Neural progenitor cell (in vitro differentiated cells): Measurements from ENCODE around the gene AZGP1. TPM values are rescaled to one million over a fixed set of nuclear protein-coding genes. Genes with fewer than 3 reads are reported as not detected.

Source experiments
- DNase-seq: peaks from one replicate; pipeline ENCODE4 v3.0.0-alpha.2; 2016; ENCODE audit warnings: low spot score
- H2AFZ ChIP-seq: fragments of 200-600 bp; sonication (generic); replicated peaks from 2 replicates; pipeline ENCODE4 v1.6.1; 2016; ENCODE audit warnings: antibody characterized with exemption
- H3F3A ChIP-seq: fragments of 200-600 bp; sonication (generic); 2 replicates; pipeline ENCODE4 v1.6.1; 2016; ENCODE audit warnings: antibody characterized with exemption, low read depth
- H3K27ac ChIP-seq: fragments of 200-600 bp; sonication (generic); 2 replicates; pipeline ENCODE4 v1.5.1; 2016; ENCODE audit warnings: mild to moderate bottlenecking
- H3K27me3 ChIP-seq: fragments of 200-600 bp; sonication (generic); 2 replicates; pipeline ENCODE4 v1.6.1; 2016; ENCODE audit warnings: mild to moderate bottlenecking, moderate library complexity
- H3K36me3 ChIP-seq: fragments of 200-600 bp; sonication (generic); 2 replicates; pipeline ENCODE4 v1.5.1; 2016
- H3K4me1 ChIP-seq: fragments of 200-600 bp; sonication (generic); 2 replicates; pipeline ENCODE4 v1.6.1; 2016; ENCODE audit warnings: mixed run types
- H3K4me2 ChIP-seq: fragments of 200-600 bp; sonication (generic); 2 replicates; pipeline ENCODE4 v1.6.1; 2016
- H3K4me3 ChIP-seq: fragments of 200-600 bp; sonication (generic); 2 replicates; pipeline ENCODE4 v1.5.1; 2016
- H3K79me2 ChIP-seq: fragments of 200-600 bp; sonication (generic); 2 replicates; pipeline ENCODE4 v1.6.1; 2016; ENCODE audit warnings: low read depth
- H3K9ac ChIP-seq: fragments of 200-600 bp; sonication (generic); 2 replicates; pipeline ENCODE4 v1.6.1; 2016
- H3K9me3 ChIP-seq: fragments of 200-600 bp; sonication (generic); 2 replicates; pipeline ENCODE4 v1.5.1; 2016; ENCODE audit warnings: low read depth
- H4K20me1 ChIP-seq: fragments of 200-600 bp; sonication (generic); 2 replicates; pipeline ENCODE4 v1.6.1; 2016; ENCODE audit warnings: low read depth
- H3K27ac Mint-ChIP-seq: 3 replicates; pipeline ENCODE4 v1.8.0; 2021; ENCODE audit warnings: mixed read lengths
- H3K27me3 Mint-ChIP-seq: 2 replicates; pipeline ENCODE4 v1.8.0; 2022; ENCODE audit warnings: low read depth, mild to moderate bottlenecking, inconsistent platforms, moderate library complexity, mixed read lengths; ENCODE audit not compliant: insufficient read depth
- H3K36me3 Mint-ChIP-seq: 3 replicates; pipeline ENCODE4 v1.8.0; 2021; ENCODE audit warnings: mixed read lengths
- H3K4me1 Mint-ChIP-seq: 3 replicates; pipeline ENCODE4 v1.8.0; 2021; ENCODE audit warnings: mixed read lengths
- H3K4me3 Mint-ChIP-seq: 3 replicates; pipeline ENCODE4 v1.8.0; 2021; ENCODE audit warnings: mild to moderate bottlenecking, moderate library complexity, mixed read lengths
- H3K9me3 Mint-ChIP-seq: 3 replicates; pipeline ENCODE4 v1.8.0; 2020; ENCODE audit warnings: mixed read lengths
- EZH2 ChIP-seq: fragments of 200-600 bp; sonication (generic); IDR thresholded peaks from 2 replicates; pipeline ENCODE4 v1.6.1; 2017; ENCODE audit warnings: antibody characterized with exemption, mild to moderate bottlenecking, moderate library complexity
- EZH2phosphoT487 ChIP-seq: fragments of 200-600 bp; sonication (generic); IDR thresholded peaks from 2 replicates; pipeline ENCODE4 v1.6.1; 2017; ENCODE audit warnings: antibody characterized with exemption
- total RNA-seq: library from RNA; depleted of rRNA; stranded (reverse); fragments of >200 nt; gene quantifications from 2 replicates; pipeline ENCODE4 v1.2.3, GENCODE V29; 2015; ENCODE audit warnings: low replicate concordance
- TF ChIP-seq, protein P1 (sequence below): fragments of 200-600 bp; sonication (generic); IDR thresholded peaks from 2 replicates; pipeline ENCODE4 v1.5.1; 2017; ENCODE audit warnings: antibody characterized with exemption, mild to moderate bottlenecking

AZGP1 gene
- total RNA-seq, 1 donor from 2014 or later: not detected

DNA sequence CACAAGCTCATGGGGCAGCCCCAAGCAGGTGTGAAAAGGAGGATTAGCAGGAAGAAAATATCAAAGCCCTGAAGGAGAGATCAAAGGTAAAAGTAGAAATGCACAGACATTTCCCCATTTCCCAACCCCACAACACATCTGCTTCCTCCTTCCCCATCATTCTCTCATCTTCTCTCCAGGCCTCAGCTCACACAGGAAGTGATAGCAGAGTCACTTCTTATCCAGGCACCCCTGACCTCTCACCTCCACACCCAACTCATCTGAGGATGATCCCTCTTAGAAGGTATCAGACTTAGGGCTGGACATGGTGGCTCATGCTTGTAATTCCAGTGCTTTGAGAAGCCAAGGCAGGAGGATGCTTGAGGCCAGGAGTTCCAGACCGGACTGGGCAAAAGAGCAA is 28.2 kb downstream of the AZGP1 start:
- no peaks in the 10 kb centered on the region for H3K27me3 ChIP-seq
- H4K20me1 ChIP-seq: no peaks in the 10 kb centered on the region
- H3K9ac ChIP-seq: no peak overlapping the region
- H3F3A ChIP-seq: no peaks in the 10 kb centered on the region
- H3K36me3 ChIP-seq: no peaks in the 10 kb centered on the region
- DNase-seq: no peak
- Mint-ChIP-seq H3K27me3 (peaks cover 3% of the 10 kb centered on the region), H3K9me3 (peaks cover 10% of the 10 kb centered on the region), H3K36me3 (no peaks in the 10 kb centered on the region), H3K4me3 (no peak overlapping the region), H3K27ac (no peak overlapping the region), H3K4me1 (no peaks in the 10 kb centered on the region)
- no peak overlapping the region for H3K27ac ChIP-seq
- no peaks in the 10 kb centered on the region for H3K79me2 ChIP-seq
- no peak overlapping the region for H2AFZ ChIP-seq
- H3K4me1 ChIP-seq: no peaks in the 10 kb centered on the region
- no peak overlapping the region for H3K4me3 ChIP-seq
- peaks cover 4% of the 10 kb centered on the region for H3K9me3 ChIP-seq
- TF ChIP-seq, protein P1, sequence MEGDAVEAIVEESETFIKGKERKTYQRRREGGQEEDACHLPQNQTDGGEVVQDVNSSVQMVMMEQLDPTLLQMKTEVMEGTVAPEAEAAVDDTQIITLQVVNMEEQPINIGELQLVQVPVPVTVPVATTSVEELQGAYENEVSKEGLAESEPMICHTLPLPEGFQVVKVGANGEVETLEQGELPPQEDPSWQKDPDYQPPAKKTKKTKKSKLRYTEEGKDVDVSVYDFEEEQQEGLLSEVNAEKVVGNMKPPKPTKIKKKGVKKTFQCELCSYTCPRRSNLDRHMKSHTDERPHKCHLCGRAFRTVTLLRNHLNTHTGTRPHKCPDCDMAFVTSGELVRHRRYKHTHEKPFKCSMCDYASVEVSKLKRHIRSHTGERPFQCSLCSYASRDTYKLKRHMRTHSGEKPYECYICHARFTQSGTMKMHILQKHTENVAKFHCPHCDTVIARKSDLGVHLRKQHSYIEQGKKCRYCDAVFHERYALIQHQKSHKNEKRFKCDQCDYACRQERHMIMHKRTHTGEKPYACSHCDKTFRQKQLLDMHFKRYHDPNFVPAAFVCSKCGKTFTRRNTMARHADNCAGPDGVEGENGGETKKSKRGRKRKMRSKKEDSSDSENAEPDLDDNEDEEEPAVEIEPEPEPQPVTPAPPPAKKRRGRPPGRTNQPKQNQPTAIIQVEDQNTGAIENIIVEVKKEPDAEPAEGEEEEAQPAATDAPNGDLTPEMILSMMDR: no peak
- no peak for TF ChIP-seq EZH2phosphoT487
- TF ChIP-seq EZH2: no peak
- no peak overlapping the region for H3K4me2 ChIP-seq

DNA sequence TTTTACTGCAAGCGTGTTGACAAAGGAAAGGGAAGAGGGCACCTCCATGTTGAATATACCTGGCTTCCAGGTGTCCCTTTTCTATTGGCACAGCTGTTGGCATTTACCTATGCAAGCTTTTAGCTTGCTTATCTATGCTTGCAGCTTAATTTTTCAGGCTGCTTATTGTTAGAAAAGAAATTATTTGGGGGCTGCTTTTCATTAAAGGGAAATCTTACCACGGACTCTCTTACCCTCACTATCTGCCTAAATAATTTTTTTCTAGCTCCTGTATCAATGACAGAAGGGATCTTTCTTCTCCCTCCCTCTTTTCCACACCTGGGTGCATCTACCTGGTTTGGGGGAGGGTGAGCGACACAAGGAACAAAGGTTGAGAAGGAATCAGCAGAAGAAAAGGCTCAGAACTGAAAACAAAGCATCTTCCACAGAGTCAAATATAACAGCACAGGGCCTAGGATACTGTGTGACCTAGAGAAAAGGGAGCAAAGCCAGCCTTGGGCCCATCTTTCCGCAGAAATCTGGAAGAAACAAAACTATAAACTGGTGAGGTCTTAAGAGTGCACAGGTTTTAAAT is 31.2 kb downstream of the AZGP1 start:
- H3K27me3 Mint-ChIP-seq: peaks cover 3% of the 10 kb centered on the region
- Histone ChIP-seq H3K27ac (no peak overlapping the region), H3F3A (no peaks in the 10 kb centered on the region), H3K79me2 (no peaks in the 10 kb centered on the region), H3K4me1 (no peaks in the 10 kb centered on the region), H3K36me3 (no peaks in the 10 kb centered on the region), H3K4me2 (no peak overlapping the region), H2AFZ (peak overlapping the region; percentile 99), H4K20me1 (no peaks in the 10 kb centered on the region), H3K9ac (no peak overlapping the region), H3K4me3 (no peak overlapping the region), H3K9me3 (no peaks in the 10 kb centered on the region), H3K27me3 (no peaks in the 10 kb centered on the region)
- peaks cover 5% of the 10 kb centered on the region for H3K9me3 Mint-ChIP-seq
- H3K27ac Mint-ChIP-seq: no peak overlapping the region
- H3K4me1 Mint-ChIP-seq: no peaks in the 10 kb centered on the region
- TF ChIP-seq EZH2phosphoT487 (no peak), EZH2 (no peak)
- TF ChIP-seq, protein P1: no peak
- H3K4me3 Mint-ChIP-seq: no peak overlapping the region
- no peaks in the 10 kb centered on the region for H3K36me3 Mint-ChIP-seq
- no peak for DNase-seq

DNA sequence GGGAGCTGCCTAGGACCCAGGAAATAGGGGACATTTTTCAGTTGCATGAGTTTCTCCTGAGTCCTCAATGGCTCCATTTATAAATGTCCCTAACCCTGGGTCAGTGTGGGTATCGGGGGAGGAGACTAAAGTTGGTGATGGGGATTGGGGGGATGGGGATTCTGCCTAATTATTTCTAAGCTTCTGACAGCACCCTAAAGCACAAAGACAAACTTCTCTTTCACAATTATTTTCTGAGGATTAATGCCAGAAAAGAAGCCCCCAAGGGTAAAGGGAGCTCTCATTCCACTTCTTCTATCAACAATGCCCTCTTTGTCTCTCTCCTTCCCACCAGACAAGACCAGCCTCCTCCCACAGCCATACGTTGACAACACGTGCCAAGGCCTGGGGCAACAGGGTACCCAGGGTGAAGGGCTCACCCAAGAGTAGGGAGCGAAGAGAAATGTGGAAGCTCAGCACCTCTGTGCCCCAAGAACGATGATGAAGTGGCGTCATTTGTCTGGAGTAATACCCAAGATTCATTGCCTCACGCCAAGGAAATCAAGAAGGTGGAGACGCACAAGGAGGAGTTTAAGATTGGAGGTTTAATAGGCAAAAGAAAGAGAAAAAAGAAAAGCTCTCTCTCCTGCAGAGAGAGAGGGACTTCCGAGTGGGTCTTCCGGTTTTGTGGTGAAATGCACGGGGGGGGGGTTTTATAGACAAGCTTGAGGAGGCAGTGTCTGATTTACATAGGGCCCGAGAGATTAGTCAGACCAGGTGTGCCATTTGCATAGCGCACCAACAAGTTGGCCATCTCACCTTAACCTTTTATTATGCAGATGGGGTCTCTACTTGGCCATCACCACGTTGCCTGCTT is 32.0 kb downstream of the AZGP1 start:
- no peak for TF ChIP-seq EZH2
- TF ChIP-seq, protein P1: no peak
- TF ChIP-seq EZH2phosphoT487: no peak
- no peaks in the 10 kb centered on the region for H3K9me3 ChIP-seq
- no peak overlapping the region for H3K9ac ChIP-seq
- H3K27ac Mint-ChIP-seq: no peak overlapping the region
- H3K4me3 Mint-ChIP-seq: no peak overlapping the region
- H3K4me1 Mint-ChIP-seq: no peaks in the 10 kb centered on the region
- no peak overlapping the region for H3K27ac ChIP-seq
- H3K4me3 ChIP-seq: no peak overlapping the region
- no peaks in the 10 kb centered on the region for H3K4me1 ChIP-seq
- H3K79me2 ChIP-seq: no peaks in the 10 kb centered on the region
- no peaks in the 10 kb centered on the region for H4K20me1 ChIP-seq
- peak overlapping the region; percentile 99 for H2AFZ ChIP-seq
- no peak for DNase-seq
- no peaks in the 10 kb centered on the region for H3K27me3 ChIP-seq
- peaks cover 9% of the 10 kb centered on the region for H3K27me3 Mint-ChIP-seq
- no peaks in the 10 kb centered on the region for H3K36me3 Mint-ChIP-seq
- peaks cover 8% of the 10 kb centered on the region for H3K9me3 Mint-ChIP-seq
- H3K36me3 ChIP-seq: no peaks in the 10 kb centered on the region
- no peaks in the 10 kb centered on the region for H3F3A ChIP-seq
- no peak overlapping the region for H3K4me2 ChIP-seq
